GM19463 (cell line): ENCODE data around the gene HOXC12.

ENCODE experiments used
- ATAC-seq: cut with Tn5 transposase; IDR thresholded peaks from one replicate; pipeline ENCODE4 v1.9.1; 2021; ENCODE audit warnings: mild to moderate bottlenecking, moderate library complexity; ENCODE audit not compliant: unreplicated experiment

HOXC12 gene

GRCh38 chr12:54005853-54006558 lies 51.3 kb downstream of the HOXC12 start:
- peak; percentile 63 for ATAC-seq

GRCh38 chr12:54006559-54007220 lies 52.0 kb downstream of the HOXC12 start:
- no peak for ATAC-seq

- no peak for ATAC-seq
Measured at GRCh38 chr12:54007538-54008259, 53.0 kb downstream of the HOXC12 start.

- ATAC-seq = no peak
Measured at GRCh38 chr12:54008260-54008552, 53.5 kb downstream of the HOXC12 start.
